Gastroesophageal sphincter (tissue), 3 donors: Measurements from ENCODE around the gene LCE3E.
"Not testable (repeated sequence)": the region's sequence is repeated elsewhere in the genome, so short reads cannot be mapped to it uniquely, and the experiment has no call there.

ENCODE experiments used
- EP300 ChIP-seq: sonication (generic); formaldehyde crosslinking; IDR thresholded peaks from one replicate; pipeline ENCODE4 v1.6.1; 2017; ENCODE audit warnings: antibody characterized with exemption, mild to moderate bottlenecking
- TF ChIP-seq, protein P1 (sequence below), 4 experiments: fragments of 200-600 bp in 2 of 4; fragments of 450-650 bp in 2 of 4; sonication (generic) in 1 of 4; IDR thresholded peaks; one replicate each; pipeline ENCODE4 v1.5.1; 2017 to 2019; ENCODE audit warnings: antibody characterized with exemption in 4 of 4, mild to moderate bottlenecking in 2 of 4, moderate library complexity in 2 of 4

DNA sequence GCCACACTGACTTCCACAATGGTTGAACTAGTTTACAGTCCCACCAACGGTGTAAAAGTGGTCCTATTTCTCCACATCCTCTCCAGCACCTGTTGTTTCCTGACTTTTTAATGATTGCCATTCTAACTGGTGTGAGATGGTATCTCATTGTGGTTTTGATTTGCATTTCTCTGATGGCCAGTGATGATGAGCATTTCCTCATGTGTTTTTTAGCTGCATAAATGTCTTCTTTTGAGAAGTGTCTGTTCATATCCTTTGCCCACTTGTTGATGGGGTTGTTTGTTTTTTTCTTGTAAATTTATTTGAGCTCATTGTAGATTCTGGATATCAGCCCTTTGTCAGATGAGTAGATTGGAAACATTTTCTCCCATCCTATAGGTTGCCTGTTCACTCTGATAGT is 18.2 kb downstream of the LCE3E start:
- TF ChIP-seq, protein P1, sequence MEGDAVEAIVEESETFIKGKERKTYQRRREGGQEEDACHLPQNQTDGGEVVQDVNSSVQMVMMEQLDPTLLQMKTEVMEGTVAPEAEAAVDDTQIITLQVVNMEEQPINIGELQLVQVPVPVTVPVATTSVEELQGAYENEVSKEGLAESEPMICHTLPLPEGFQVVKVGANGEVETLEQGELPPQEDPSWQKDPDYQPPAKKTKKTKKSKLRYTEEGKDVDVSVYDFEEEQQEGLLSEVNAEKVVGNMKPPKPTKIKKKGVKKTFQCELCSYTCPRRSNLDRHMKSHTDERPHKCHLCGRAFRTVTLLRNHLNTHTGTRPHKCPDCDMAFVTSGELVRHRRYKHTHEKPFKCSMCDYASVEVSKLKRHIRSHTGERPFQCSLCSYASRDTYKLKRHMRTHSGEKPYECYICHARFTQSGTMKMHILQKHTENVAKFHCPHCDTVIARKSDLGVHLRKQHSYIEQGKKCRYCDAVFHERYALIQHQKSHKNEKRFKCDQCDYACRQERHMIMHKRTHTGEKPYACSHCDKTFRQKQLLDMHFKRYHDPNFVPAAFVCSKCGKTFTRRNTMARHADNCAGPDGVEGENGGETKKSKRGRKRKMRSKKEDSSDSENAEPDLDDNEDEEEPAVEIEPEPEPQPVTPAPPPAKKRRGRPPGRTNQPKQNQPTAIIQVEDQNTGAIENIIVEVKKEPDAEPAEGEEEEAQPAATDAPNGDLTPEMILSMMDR (IDR thresholded peaks at IDR 0.05), result not testable (repeated sequence)
- not testable (repeated sequence) for TF ChIP-seq EP300
